ENCODE data around the gene STXBP3. TPM values are rescaled to one million over a fixed set of nuclear protein-coding genes. Genes with fewer than 3 reads are reported as not detected.

STXBP3 gene
- total and polyA plus RNA-seq, 2 of the 13 experiments (the other 11 are each of a cell fraction or from before 2014, with no cell fraction given) = 13.0 to 20.8 TPM

DNA sequence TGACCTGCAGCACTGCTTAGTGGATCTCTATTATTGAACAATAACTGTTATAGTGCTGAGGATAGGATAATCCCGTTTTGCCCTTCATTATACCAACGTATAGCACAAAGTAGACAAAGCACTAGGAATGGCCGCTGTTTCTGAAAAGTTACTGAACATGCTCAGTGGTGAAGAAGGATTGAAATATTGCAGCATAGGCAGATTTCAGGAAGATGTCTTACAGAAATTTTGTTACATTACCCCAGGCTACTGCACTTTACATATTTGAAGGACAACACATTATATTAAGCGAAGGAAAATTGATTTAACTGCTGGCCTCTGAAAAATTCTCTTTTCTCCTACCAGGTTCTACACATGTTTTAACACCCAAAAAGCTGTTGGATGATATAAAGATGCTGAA is 62.0 kb downstream of the STXBP3 start:
- CTCF ChIA-PET (ENCODE audit: low intra/inter-chr PET ratio, low total read pairs) = no interaction called here
- POLR2A ChIA-PET = no interaction called here
- Histone ChIP-seq H3K27ac (ENCODE audit: extremely low read length, insufficient read depth, low read length) (no peak overlapping the region), H3K79me2 (ENCODE audit: insufficient read depth, low read length) (no peaks in the 10 kb centered on the region), H3K4me2 (ENCODE audit: low read depth, low read length) (no peak overlapping the region), H3K9ac (ENCODE audit: insufficient read depth, low read depth, low read length) (no peak overlapping the region), H3K27me3 (ENCODE audit: control insufficient read depth in 1 of 2, insufficient read depth in 2 of 2, low read length in 2 of 2) (no peaks in the 10 kb centered on the region), H3K4me1 (ENCODE audit: insufficient read depth, low read length) (peaks cover 16% of the 10 kb centered on the region), H2AFZ (ENCODE audit: low read length) (no peak overlapping the region), H3K4me3 (replicated peaks in 1 of 3; ENCODE audit: insufficient read depth in 1 of 3, low read depth in 2 of 3, low read length in 3 of 3) (no peak overlapping the region), H3K9me3 (ENCODE audit: low read length) (no peaks in the 10 kb centered on the region), H3K36me3 (replicated peaks in 1 of 2; ENCODE audit: control insufficient read depth in 1 of 2, insufficient read depth in 2 of 2, low read length in 2 of 2) (peaks cover 2 to 11% of the 10 kb centered on the region in 2 experiments; a peak in 4 of 5 replicates), H4K20me1 (ENCODE audit: insufficient read depth, low read length) (no peaks in the 10 kb centered on the region; the same call in 1 of the 2 replicates)
- BruUV-seq (replicated peaks) = no TSS peak
- no peak for TF ChIP-seq ZFP36L2 (CRISPR knock-in tag; IDR thresholded peaks at IDR 0.05)
- TF ChIP-seq ZNF616 (CRISPR knock-in tag; IDR thresholded peaks at IDR 0.05; ENCODE audit: low read depth) = no peak
- TF ChIP-seq SRY (CRISPR knock-in tag; IDR thresholded peaks at IDR 0.05) = no peak
- TF ChIP-seq MAFF (IDR thresholded peaks at IDR 0.05; ENCODE audit: low read depth, low read length) = peak; percentile 37; the same call in 1 of the 2 replicates
- no peak for TF ChIP-seq ZFP36 (IDR thresholded peaks at IDR 0.05; ENCODE audit: borderline replicate concordance, low read depth, low read length, partially characterized antibody)
- TF ChIP-seq MBD4 (IDR thresholded peaks at IDR 0.05; ENCODE audit: borderline replicate concordance, low read length) = no peak
- TF ChIP-seq TEAD3 (CRISPR knock-in tag; optimal IDR thresholded peaks at IDR 0.05; ENCODE audit: borderline replicate concordance) = no peak
- TF ChIP-seq MIER2 (CRISPR knock-in tag; IDR thresholded peaks at IDR 0.05) = no peak
- no peak for TF ChIP-seq ZNF282 (IDR thresholded peaks at IDR 0.05; ENCODE audit: partially characterized antibody)
- TF ChIP-seq, protein P1, sequence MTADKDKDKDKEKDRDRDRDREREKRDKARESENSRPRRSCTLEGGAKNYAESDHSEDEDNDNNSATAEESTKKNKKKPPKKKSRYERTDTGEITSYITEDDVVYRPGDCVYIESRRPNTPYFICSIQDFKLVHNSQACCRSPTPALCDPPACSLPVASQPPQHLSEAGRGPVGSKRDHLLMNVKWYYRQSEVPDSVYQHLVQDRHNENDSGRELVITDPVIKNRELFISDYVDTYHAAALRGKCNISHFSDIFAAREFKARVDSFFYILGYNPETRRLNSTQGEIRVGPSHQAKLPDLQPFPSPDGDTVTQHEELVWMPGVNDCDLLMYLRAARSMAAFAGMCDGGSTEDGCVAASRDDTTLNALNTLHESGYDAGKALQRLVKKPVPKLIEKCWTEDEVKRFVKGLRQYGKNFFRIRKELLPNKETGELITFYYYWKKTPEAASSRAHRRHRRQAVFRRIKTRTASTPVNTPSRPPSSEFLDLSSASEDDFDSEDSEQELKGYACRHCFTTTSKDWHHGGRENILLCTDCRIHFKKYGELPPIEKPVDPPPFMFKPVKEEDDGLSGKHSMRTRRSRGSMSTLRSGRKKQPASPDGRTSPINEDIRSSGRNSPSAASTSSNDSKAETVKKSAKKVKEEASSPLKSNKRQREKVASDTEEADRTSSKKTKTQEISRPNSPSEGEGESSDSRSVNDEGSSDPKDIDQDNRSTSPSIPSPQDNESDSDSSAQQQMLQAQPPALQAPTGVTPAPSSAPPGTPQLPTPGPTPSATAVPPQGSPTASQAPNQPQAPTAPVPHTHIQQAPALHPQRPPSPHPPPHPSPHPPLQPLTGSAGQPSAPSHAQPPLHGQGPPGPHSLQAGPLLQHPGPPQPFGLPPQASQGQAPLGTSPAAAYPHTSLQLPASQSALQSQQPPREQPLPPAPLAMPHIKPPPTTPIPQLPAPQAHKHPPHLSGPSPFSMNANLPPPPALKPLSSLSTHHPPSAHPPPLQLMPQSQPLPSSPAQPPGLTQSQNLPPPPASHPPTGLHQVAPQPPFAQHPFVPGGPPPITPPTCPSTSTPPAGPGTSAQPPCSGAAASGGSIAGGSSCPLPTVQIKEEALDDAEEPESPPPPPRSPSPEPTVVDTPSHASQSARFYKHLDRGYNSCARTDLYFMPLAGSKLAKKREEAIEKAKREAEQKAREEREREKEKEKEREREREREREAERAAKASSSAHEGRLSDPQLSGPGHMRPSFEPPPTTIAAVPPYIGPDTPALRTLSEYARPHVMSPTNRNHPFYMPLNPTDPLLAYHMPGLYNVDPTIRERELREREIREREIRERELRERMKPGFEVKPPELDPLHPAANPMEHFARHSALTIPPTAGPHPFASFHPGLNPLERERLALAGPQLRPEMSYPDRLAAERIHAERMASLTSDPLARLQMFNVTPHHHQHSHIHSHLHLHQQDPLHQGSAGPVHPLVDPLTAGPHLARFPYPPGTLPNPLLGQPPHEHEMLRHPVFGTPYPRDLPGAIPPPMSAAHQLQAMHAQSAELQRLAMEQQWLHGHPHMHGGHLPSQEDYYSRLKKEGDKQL (CRISPR knock-in tag; IDR thresholded peaks at IDR 0.05; ENCODE audit: low read depth) = no peak
- TF ChIP-seq, protein P2, sequence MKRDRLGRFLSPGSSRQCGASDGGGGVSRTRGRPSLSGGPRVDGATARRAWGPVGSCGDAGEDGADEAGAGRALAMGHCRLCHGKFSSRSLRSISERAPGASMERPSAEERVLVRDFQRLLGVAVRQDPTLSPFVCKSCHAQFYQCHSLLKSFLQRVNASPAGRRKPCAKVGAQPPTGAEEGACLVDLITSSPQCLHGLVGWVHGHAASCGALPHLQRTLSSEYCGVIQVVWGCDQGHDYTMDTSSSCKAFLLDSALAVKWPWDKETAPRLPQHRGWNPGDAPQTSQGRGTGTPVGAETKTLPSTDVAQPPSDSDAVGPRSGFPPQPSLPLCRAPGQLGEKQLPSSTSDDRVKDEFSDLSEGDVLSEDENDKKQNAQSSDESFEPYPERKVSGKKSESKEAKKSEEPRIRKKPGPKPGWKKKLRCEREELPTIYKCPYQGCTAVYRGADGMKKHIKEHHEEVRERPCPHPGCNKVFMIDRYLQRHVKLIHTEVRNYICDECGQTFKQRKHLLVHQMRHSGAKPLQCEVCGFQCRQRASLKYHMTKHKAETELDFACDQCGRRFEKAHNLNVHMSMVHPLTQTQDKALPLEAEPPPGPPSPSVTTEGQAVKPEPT (CRISPR knock-in tag; IDR thresholded peaks at IDR 0.05; ENCODE audit: low read depth) = no peak
- TF ChIP-seq, protein P3, sequence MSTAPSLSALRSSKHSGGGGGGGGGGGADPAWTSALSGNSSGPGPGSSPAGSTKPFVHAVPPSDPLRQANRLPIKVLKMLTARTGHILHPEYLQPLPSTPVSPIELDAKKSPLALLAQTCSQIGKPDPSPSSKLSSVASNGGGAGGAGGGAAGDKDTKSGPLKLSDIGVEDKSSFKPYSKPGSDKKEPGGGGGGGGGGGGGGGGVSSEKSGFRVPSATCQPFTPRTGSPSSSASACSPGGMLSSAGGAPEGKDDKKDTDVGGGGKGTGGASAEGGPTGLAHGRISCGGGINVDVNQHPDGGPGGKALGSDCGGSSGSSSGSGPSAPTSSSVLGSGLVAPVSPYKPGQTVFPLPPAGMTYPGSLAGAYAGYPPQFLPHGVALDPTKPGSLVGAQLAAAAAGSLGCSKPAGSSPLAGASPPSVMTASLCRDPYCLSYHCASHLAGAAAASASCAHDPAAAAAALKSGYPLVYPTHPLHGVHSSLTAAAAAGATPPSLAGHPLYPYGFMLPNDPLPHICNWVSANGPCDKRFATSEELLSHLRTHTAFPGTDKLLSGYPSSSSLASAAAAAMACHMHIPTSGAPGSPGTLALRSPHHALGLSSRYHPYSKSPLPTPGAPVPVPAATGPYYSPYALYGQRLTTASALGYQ (CRISPR knock-in tag; IDR thresholded peaks at IDR 0.05) = no peak
- TF ChIP-seq MAFK (conservative IDR thresholded peaks at IDR 0.05 in 1 of 2, IDR thresholded peaks at IDR 0.05 in 1 of 2; ENCODE audit: low read length in 2 of 2) = peak; percentile 41 to 52
- no peak for TF ChIP-seq ZNF34 (CRISPR knock-in tag; IDR thresholded peaks at IDR 0.05; ENCODE audit: borderline replicate concordance)
- no peak for TF ChIP-seq POLR2G (IDR thresholded peaks at IDR 0.05; ENCODE audit: low read depth, low read length)
- TF ChIP-seq ZFP62 (CRISPR knock-in tag; IDR thresholded peaks at IDR 0.05) = no peak
- in situ Hi-C loops (cut with HindIII; ENCODE audit: extremely low pct_ligation_motif_present, low pct_unique_long_range_greater_than_20kb) (no loop called here), intact Hi-C loops (cut with micrococcal nuclease; ENCODE audit: unreplicated experiment) (no loop called here)
- ATAC-seq (no peak), DNase-seq (ENCODE audit: low spot score) (no peak), FAIRE-seq (no peak)
- 93% methylated on average over 4 of the region's 4 CpGs for WGBS (ENCODE audit: low lambda C conversion rate)
